Fibroblast of lung (primary cell): ENCODE results near the gene ATG101. TPM values are rescaled to one million over a fixed set of nuclear protein-coding genes. Genes with fewer than 3 reads are reported as not detected.

ENCODE experiments used
- DNase-seq, 2 donors: peaks; one replicate each; pipeline versions ENCODE4 v3.0.0 to v3.0.0-alpha.2; 2010; ENCODE audit warnings: low read depth in 2 of 2
- H2AFZ ChIP-seq: 2 replicates; pipeline ENCODE4 v1.5.1; 2012; ENCODE audit warnings: low read length, control low read depth, inconsistent platforms
- H3K27ac ChIP-seq: 2 replicates; pipeline ENCODE4 v1.5.1; 2011; ENCODE audit warnings: low read length, control low read depth; ENCODE audit not compliant: insufficient read depth
- H3K27me3 ChIP-seq: 2 replicates; pipeline ENCODE4 v1.5.1; 2011; ENCODE audit warnings: mild to moderate bottlenecking, low read length; ENCODE audit not compliant: control insufficient read depth, insufficient read depth
- H3K36me3 ChIP-seq: 2 replicates; pipeline ENCODE4 v1.5.1; 2011; ENCODE audit warnings: low read length; ENCODE audit not compliant: control insufficient read depth, insufficient read depth
- H3K4me1 ChIP-seq: 2 replicates; pipeline ENCODE4 v1.5.1; 2011; ENCODE audit warnings: low read length; ENCODE audit not compliant: control insufficient read depth, insufficient read depth; ENCODE audit errors: extremely low read depth
- H3K4me2 ChIP-seq: 2 replicates; pipeline ENCODE4 v1.5.1; 2011; ENCODE audit warnings: low read length, control low read depth; ENCODE audit not compliant: insufficient read depth; ENCODE audit errors: extremely low read depth
- H3K4me3 ChIP-seq, 4 experiments: fragments of 200-600 bp in 1 of 4; sonication (generic) in 1 of 4; replicated peaks in 1 of 4; 2 replicates each; pipeline ENCODE4 v1.5.1; 2011 to 2016; ENCODE audit warnings: low read length in 4 of 4, low read depth in 3 of 4, mild to moderate bottlenecking in 3 of 4, control low read depth in 2 of 4, inconsistent platforms in 1 of 4, mixed read lengths in 1 of 4; ENCODE audit not compliant: insufficient read depth in 1 of 4; ENCODE audit errors: control extremely low read depth in 1 of 4
- H3K79me2 ChIP-seq: 2 replicates; pipeline ENCODE4 v1.5.1; 2012; ENCODE audit warnings: mild to moderate bottlenecking, low read length, inconsistent platforms; ENCODE audit not compliant: control insufficient read depth, insufficient read depth
- H3K9ac ChIP-seq: 2 replicates; pipeline ENCODE4 v1.5.1; 2011; ENCODE audit warnings: mild to moderate bottlenecking, low read length, control low read depth; ENCODE audit not compliant: insufficient read depth
- H3K9me3 ChIP-seq: 2 replicates; pipeline ENCODE4 v1.5.1; 2012; ENCODE audit warnings: low read depth, low read length; ENCODE audit not compliant: control insufficient read depth, insufficient read depth
- H4K20me1 ChIP-seq: 2 replicates; pipeline ENCODE4 v1.5.1; 2011; ENCODE audit warnings: low read length; ENCODE audit not compliant: control insufficient read depth, insufficient read depth; ENCODE audit errors: extremely low read depth
- EZH2 ChIP-seq: IDR thresholded peaks from 2 replicates; pipeline ENCODE4 v1.5.1; 2012; ENCODE audit warnings: low read length, control low read depth, mild to moderate bottlenecking; ENCODE audit errors: missing control alignments
- polyA plus RNA-seq, 2 donors: library from polyadenylated mRNA; depleted of rRNA in 1 of 2; stranded (reverse) in 1 of 2; unstranded in 1 of 2; fragments of >200 nt; gene quantifications; 2 replicates each; pipeline ENCODE4 v1.2.1, GENCODE V29; 2011 to 2012; ENCODE audit warnings: missing spikeins in 1 of 2
- total RNA-seq: library from RNA; depleted of rRNA; stranded (reverse); fragments of >200 nt; gene quantifications from 2 replicates; pipeline ENCODE4 v1.2.1, GENCODE V29; 2014
- TF ChIP-seq, protein P1 (sequence below), 2 donors: IDR thresholded peaks in 1 of 2; conservative IDR thresholded peaks in 1 of 2; 1 replicate in 1 of 2; 2 replicates in 1 of 2; pipeline ENCODE4 v1.5.1; 2011 to 2012; ENCODE audit warnings: low read length in 2 of 2, control low read depth in 1 of 2, inconsistent platforms in 1 of 2, low read depth in 1 of 2, mild to moderate bottlenecking in 1 of 2

The ATG101 gene
- total and polyA plus RNA-seq, 2 donors (not counting 1 experiment from before 2014, with no cell fraction given), result 82.9 to 90.3 TPM

DNA sequence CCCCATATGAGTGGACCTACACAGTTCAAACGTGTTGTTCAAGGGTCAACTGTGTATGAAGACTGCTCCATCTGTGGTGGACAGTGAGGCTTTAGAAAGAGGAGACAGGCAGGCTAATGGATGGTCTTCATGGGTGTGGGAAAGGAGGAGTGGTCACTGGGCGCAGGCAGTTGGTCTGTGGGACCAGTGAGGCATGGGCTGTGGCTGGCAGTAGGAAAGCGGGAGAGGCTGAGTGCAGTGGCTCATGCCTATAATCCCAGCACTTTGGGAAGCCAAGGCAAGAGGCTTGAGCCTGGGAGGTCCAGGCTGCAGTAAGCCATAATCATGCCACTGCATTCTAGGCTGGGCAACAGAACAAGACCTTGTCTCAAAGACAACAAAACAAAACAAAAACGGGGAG is 20.5 kb upstream of the ATG101 start:
- TF ChIP-seq, protein P1, sequence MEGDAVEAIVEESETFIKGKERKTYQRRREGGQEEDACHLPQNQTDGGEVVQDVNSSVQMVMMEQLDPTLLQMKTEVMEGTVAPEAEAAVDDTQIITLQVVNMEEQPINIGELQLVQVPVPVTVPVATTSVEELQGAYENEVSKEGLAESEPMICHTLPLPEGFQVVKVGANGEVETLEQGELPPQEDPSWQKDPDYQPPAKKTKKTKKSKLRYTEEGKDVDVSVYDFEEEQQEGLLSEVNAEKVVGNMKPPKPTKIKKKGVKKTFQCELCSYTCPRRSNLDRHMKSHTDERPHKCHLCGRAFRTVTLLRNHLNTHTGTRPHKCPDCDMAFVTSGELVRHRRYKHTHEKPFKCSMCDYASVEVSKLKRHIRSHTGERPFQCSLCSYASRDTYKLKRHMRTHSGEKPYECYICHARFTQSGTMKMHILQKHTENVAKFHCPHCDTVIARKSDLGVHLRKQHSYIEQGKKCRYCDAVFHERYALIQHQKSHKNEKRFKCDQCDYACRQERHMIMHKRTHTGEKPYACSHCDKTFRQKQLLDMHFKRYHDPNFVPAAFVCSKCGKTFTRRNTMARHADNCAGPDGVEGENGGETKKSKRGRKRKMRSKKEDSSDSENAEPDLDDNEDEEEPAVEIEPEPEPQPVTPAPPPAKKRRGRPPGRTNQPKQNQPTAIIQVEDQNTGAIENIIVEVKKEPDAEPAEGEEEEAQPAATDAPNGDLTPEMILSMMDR (conservative IDR thresholded peaks at IDR 0.05 in 1 of 2, IDR thresholded peaks at IDR 0.05 in 1 of 2; ENCODE audit: low read depth in 1 of 2, low read length in 2 of 2), result no peak
- no peak for TF ChIP-seq EZH2
- no peak for DNase-seq
- H3K4me1 ChIP-seq, result peaks cover 15% of the 10 kb centered on the region
- H4K20me1 ChIP-seq, result no peaks in the 10 kb centered on the region
- no peaks in the 10 kb centered on the region for H3K9me3 ChIP-seq
- H3K9ac ChIP-seq, result no peak overlapping the region
- H3K4me2 ChIP-seq, result no peak overlapping the region
- no peaks in the 10 kb centered on the region for H3K27me3 ChIP-seq
- no peaks in the 10 kb centered on the region for H3K79me2 ChIP-seq
- no peak overlapping the region for H3K27ac ChIP-seq
- H3K36me3 ChIP-seq, result peaks cover 2% of the 10 kb centered on the region
- no peak overlapping the region for H3K4me3 ChIP-seq
- H2AFZ ChIP-seq, result no peak overlapping the region

DNA sequence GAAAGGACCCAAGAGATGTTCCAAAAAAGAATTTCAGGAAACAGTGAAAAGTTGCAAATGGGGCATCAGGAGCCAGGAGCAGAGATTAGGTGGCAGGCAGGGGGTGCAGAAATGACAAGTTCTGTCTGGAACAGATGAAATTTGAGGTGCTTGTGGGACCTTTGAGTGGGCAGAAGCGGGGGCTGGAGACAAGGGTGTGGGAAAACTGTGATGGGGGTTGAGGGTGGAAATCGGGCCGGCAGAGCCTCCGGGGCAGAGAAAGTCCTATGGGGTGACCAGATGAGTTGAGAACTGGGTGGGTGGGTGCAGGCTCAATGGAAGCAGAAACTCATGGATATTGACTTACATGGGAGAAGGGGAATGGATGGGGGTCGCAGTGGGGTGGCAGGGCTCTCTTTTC is 20.1 kb upstream of the ATG101 start:
- H3K9me3 ChIP-seq, result no peaks in the 10 kb centered on the region
- no peak overlapping the region for H3K4me2 ChIP-seq
- H3K4me3 ChIP-seq, result no peak overlapping the region
- TF ChIP-seq EZH2, result no peak
- TF ChIP-seq, protein P1 (conservative IDR thresholded peaks at IDR 0.05 in 1 of 2, IDR thresholded peaks at IDR 0.05 in 1 of 2; ENCODE audit: low read depth in 1 of 2, low read length in 2 of 2), result no peak
- DNase-seq, result no peak
- no peaks in the 10 kb centered on the region for H3K27me3 ChIP-seq
- H3K36me3 ChIP-seq, result peaks cover 3% of the 10 kb centered on the region
- H4K20me1 ChIP-seq, result no peaks in the 10 kb centered on the region
- H2AFZ ChIP-seq, result no peak overlapping the region
- peaks cover 12% of the 10 kb centered on the region for H3K4me1 ChIP-seq
- no peaks in the 10 kb centered on the region for H3K79me2 ChIP-seq
- H3K27ac ChIP-seq, result peak overlapping the region; percentile 99
- H3K9ac ChIP-seq, result no peak overlapping the region

GRCh38 chr12:52050116-52050757 is 19.5 kb upstream of the ATG101 start:
- Histone ChIP-seq H3K9ac (peak overlapping the region; percentile 100), H4K20me1 (no peaks in the 10 kb centered on the region), H3K36me3 (peaks cover 3% of the 10 kb centered on the region), H3K9me3 (no peaks in the 10 kb centered on the region), H3K27ac (peak overlapping the region; percentile 99), H2AFZ (no peak overlapping the region), H3K4me2 (peak overlapping the region; percentile 91), H3K4me1 (peaks cover 12% of the 10 kb centered on the region), H3K4me3 (peak overlapping the region; percentile 53 to 71 (median 56)), H3K27me3 (no peaks in the 10 kb centered on the region), H3K79me2 (no peaks in the 10 kb centered on the region)
- DNase-seq, result peak in 1 of 2 donors; percentile 70
- TF ChIP-seq, protein P1 (conservative IDR thresholded peaks at IDR 0.05 in 1 of 2, IDR thresholded peaks at IDR 0.05 in 1 of 2; ENCODE audit: low read depth in 1 of 2, low read length in 2 of 2), result no peak
- TF ChIP-seq EZH2, result no peak
